ENCODE data around the gene MICU2.

The MICU2 gene

GRCh38 chr13:21539687-21540086 is 64.3 kb downstream of the MICU2 start:
- in situ Hi-C loops (cut with HindIII; ENCODE audit: low sequenced_read_pairs): no loop called here
- TF ChIP-seq, protein P1, sequence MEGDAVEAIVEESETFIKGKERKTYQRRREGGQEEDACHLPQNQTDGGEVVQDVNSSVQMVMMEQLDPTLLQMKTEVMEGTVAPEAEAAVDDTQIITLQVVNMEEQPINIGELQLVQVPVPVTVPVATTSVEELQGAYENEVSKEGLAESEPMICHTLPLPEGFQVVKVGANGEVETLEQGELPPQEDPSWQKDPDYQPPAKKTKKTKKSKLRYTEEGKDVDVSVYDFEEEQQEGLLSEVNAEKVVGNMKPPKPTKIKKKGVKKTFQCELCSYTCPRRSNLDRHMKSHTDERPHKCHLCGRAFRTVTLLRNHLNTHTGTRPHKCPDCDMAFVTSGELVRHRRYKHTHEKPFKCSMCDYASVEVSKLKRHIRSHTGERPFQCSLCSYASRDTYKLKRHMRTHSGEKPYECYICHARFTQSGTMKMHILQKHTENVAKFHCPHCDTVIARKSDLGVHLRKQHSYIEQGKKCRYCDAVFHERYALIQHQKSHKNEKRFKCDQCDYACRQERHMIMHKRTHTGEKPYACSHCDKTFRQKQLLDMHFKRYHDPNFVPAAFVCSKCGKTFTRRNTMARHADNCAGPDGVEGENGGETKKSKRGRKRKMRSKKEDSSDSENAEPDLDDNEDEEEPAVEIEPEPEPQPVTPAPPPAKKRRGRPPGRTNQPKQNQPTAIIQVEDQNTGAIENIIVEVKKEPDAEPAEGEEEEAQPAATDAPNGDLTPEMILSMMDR (IDR thresholded peaks at IDR 0.05; ENCODE audit: low read depth, low read length, missing control alignments): no peak
- no peak for DNase-seq (ENCODE audit: low read depth)
- no peak overlapping the region for H3K4me3 ChIP-seq (ENCODE audit: low read depth, low read length)

DNA sequence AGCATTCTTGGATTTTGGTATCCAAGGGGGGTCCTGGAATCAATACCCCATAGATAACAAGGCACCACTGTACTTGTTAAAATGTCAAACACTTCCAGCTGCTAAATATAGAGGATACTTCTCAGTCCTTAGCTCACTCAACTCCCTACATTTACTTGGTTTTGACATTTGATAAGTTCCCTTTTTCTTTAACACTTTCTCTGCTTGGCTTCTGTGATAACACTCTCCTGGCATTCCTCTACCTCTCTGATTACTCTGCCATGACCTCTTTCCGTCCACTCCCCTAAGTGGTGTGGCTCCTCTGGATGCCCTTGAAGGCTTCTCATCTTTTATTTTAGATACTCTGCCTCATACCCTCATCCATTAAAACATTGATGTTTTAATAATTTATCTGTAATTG is 65.2 kb downstream of the MICU2 start:
- DNase-seq (ENCODE audit: low read depth): no peak
- TF ChIP-seq, protein P1 (IDR thresholded peaks at IDR 0.05; ENCODE audit: low read depth, low read length, missing control alignments): no peak
- no peak overlapping the region for H3K4me3 ChIP-seq (ENCODE audit: low read depth, low read length)
- in situ Hi-C loops (cut with HindIII; ENCODE audit: low sequenced_read_pairs): no loop called here

- TF ChIP-seq, protein P1 (IDR thresholded peaks at IDR 0.05; ENCODE audit: low read depth, low read length, missing control alignments): no peak
- no peak for DNase-seq (ENCODE audit: low read depth)
- in situ Hi-C loops (cut with HindIII; ENCODE audit: low sequenced_read_pairs): no loop called here
- H3K4me3 ChIP-seq (ENCODE audit: low read depth, low read length): no peak overlapping the region
Observed at GRCh38 chr13:21538280-21538679, 65.7 kb downstream of the MICU2 start.

DNA sequence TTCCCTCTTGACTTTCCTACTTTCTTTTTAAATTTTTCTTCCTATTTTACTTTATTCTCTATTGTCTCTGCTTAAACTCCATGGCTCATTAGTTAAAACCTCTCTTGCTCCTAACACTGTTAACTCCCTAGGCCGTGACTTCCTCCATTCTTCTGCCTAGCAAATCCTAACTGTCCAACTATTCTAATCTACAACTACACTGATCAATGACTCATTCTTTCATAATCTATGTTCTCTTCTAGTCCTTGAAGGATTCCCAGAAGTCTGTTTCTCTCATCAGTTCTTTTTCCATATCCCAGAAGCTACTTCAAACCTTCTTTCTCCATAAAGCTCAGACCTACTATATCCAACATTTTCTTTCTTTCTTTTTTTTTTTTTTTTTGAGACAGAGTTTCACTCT is 66.9 kb downstream of the MICU2 start:
- TF ChIP-seq, protein P1 (IDR thresholded peaks at IDR 0.05; ENCODE audit: low read depth, low read length, missing control alignments): no peak
- no peak for DNase-seq (ENCODE audit: low read depth)
- H3K4me3 ChIP-seq (ENCODE audit: low read depth, low read length): no peak overlapping the region
- in situ Hi-C loops (cut with HindIII; ENCODE audit: low sequenced_read_pairs): no loop called here

- TF ChIP-seq, protein P1 (IDR thresholded peaks at IDR 0.05; ENCODE audit: low read depth, low read length, missing control alignments): no peak
- no peak overlapping the region for H3K4me3 ChIP-seq (ENCODE audit: low read depth, low read length)
- DNase-seq (ENCODE audit: low read depth): no peak
- in situ Hi-C loops (cut with HindIII; ENCODE audit: low sequenced_read_pairs): no loop called here
Observed at GRCh38 chr13:21534760-21535159, 69.2 kb downstream of the MICU2 start.

- H3K4me3 ChIP-seq (ENCODE audit: low read depth, low read length): no peak overlapping the region
Observed at GRCh38 chr13:21531455-21531854, 72.5 kb downstream of the MICU2 start.

More at GRCh38 chr13:21531455-21531854, 72.5 kb downstream of the MICU2 start:
- TF ChIP-seq, protein P1 (IDR thresholded peaks at IDR 0.05; ENCODE audit: low read depth, low read length, missing control alignments): no peak
- no peak for DNase-seq (ENCODE audit: low read depth)
- in situ Hi-C loops (cut with HindIII; ENCODE audit: low sequenced_read_pairs): no loop called here

Data from astrocyte of the cerebellum (primary cell).